HL-60/S4 treated with phorbol 12-myristate 13-acetate at 8.2 ng/mL for 4 days and 3 days (cell line): ENCODE data around the gene SIX1.

Experiments
- in situ Hi-C: fragments of 300-500 bp; cut with MboI; formaldehyde crosslinking; loops from 2 replicates; pipeline ENCODE4 v1.15.0; 2022; ENCODE audit warnings: low sequenced_read_pairs

The SIX1 gene

DNA sequence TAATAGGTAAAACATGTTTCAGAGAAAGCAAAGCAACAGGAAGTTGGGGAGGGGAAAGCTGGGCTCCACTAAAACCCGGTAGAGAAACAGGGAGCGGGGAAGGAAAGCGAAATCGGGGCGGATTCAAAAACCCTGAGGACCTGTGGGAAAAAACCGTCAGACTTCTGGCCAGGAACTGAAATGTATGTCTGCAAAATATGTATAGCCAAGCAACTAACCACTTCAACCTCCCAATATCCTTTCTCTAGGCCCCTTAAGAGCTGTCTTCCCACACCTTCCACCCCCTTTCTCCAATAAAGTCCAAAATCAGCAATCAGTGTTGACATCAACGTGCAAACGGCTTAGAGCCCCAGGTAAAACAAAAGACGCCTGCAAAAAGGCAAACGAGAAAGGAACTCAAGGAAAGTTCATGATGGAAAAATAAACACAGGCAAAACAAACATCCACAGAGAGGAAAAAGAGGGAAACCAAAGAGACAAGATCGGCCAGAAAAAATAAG is 32.8 kb downstream of the SIX1 start:
- in situ Hi-C loops, result no loop called here

GRCh38 chr14:60602291-60602690 is 47.0 kb downstream of the SIX1 start:
- in situ Hi-C loops, result no loop called here

- in situ Hi-C loops, result no loop called here
These were observed 49.5 kb downstream of the SIX1 start for GRCh38 chr14:60599727-60600126.

GRCh38 chr14:60596139-60596538 is 53.1 kb downstream of the SIX1 start:
- in situ Hi-C loops, result no loop called here

- in situ Hi-C loops, result no loop called here
These were observed 55.2 kb downstream of the SIX1 start for GRCh38 chr14:60594062-60594461.
